HG03575 (cell line): ENCODE data around the gene VEPH1.

Source experiments
- ATAC-seq: cut with Tn5 transposase; IDR thresholded peaks from one replicate; pipeline ENCODE4 v1.9.1; 2021; ENCODE audit not compliant: unreplicated experiment, insufficient number of reproducible peaks, low FRiP score; ENCODE audit errors: extremely low read depth

Gene VEPH1

DNA sequence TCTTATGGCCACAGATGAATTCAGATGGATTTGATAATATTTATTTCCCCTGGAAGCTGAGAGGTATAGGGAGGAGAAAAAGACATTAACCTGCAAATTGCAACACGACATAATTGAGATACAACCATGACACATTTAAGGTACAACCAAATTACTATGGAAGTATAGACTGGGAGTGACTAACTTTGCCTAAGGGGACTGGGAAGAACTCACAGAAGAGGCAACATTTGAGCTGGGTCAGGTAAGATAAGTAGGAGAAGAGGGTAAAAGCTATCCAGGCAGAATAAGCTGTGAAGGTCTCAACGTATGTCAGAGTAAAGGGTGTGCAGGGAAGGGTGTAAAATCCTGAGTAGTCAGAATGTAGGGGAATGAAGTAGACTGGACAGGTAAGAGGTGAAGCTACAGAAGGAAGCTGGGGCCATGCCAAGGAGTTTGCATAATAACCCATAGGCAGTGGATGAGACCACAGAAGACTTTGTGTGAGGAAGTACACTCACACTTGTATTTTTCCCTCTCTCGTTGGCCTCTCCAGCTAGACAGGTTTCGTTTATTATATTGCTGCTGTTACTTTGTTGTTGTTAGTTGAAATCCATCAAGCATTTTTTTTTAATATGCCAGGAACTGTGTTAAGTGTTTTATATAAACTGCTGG is 94.6 kb downstream of the VEPH1 start:
- ATAC-seq, result no peak

DNA sequence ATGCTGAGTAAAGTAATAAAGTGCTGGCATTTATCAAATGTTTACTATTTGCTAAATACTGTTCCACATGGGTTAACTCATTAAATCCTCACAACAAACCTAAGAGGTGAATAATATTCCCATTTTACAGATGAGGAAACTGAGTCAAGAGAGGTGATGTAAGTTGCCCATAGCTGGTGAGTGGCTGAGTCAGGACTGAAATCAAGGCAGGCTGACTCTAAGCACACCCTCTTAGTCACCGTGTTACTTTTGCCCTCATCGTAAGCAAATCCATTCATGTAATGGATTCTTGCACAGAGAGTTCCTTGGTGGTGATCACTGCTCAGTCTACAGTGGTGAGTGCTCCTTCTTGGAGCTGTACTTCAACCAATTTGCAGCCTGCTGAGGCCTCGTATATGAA is 95.4 kb downstream of the VEPH1 start:
- no peak for ATAC-seq

DNA sequence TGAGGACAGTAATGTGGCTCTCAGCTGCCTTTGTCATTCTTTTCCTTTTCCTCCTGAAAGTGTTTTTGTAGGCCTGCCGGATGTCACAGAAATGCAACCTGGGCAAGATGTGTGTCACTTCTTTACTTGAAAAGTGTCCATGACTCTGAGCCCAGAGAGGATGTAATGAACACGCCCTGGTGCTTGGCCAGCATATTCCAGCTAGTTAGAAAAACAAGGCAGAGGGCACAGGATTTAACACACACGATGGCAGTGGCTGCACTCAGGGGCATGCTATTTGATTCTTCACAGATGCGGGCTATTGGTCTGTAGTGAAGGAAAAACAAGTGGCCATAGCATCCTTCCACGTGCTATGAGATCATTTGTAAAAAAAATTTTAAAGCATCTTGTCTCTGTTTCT is 96.8 kb downstream of the VEPH1 start:
- ATAC-seq, result no peak

DNA sequence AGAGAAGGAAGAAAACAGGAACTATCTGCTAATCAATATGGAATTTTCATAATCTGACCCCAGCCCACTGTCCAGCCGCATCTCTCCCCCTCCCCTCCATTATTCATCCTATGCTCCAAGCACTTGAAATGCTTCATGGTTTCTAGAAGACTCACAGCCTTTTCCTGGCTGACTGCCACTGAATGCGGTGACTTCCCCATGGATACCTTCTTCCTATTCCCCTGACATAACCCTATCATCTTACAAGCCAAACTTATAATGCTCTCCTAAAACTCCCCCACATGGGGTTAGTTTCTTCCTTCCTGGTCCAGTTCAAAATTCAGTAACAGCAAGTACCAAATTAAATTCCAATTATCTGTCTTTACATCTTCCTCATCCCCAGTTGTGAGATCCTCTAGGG is 97.8 kb downstream of the VEPH1 start:
- ATAC-seq, result no peak

DNA sequence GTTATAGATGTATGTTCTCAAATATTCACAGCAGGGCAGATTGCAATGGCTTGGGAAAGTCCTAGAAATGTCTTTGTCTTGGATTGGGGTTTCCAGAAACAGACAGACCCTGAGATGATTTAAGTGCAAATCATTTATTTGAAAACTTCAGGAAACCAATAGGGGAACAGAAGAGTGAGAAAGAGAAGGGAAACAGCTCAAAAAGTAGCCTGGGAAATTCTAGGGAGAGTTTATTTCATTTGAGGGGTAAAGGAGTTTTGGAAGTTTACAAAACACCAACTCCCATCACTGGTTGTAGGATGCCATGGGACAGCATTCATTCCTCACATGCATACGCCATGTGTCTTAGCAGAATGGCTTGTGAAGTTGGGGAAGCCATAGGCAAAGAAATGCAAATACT is 98.8 kb downstream of the VEPH1 start:
- ATAC-seq, result no peak

DNA sequence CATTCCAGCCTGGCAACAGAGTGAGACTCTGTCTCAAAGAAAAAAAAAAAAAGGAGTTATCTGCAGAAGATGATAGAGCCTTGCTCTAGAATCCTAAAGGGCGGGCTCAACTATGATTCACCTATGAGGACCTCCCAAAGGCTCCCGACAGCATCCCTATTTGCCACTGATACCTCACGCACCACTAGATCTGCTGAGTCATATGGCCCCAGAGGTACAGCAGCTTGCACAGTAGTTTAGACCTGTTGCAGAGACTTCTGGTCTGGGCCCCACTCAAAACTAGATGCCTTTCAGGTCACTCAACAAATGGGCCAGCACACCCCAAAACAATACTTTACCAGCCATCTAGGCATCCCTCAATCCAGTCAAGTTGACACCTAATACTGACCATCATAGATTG is 104.6 kb downstream of the VEPH1 start:
- no peak for ATAC-seq

DNA sequence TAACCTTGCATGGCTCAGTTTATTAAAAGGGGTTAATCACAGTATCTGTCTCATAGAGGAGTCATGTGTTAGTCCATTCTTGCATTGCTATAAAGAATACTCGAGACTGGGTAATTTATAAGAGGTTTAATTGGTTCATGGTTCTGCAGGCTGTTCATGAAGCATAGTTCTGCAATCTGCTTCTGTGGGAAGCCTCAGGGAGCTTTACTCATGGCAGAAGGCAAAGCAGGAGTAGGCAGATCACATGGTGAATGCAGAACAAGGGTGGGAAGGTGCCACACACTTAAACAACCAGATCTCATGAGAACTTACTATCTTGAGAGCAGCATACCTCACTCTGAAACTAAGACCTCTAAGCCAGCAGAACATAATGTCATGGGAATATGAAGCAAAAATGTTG is 108.8 kb downstream of the VEPH1 start:
- no peak for ATAC-seq

DNA sequence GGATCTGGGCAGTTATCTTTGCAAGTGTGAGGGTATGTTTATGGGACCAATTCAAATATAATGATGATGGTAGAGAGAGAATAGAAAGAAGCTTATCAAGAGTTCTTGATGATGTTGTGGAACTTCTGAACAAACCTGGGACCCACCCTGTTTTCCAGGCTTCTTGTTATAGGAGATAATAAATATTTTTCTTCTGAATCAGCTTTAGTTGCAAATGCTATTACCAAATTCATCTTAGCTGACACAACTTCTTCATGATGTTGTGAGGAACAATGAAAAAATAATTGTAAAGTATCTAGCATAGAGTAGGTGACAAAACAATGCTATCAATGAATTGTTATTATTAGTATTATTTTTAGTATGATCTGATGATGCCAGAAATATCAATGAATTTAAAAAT is 110.1 kb downstream of the VEPH1 start:
- no peak for ATAC-seq

DNA sequence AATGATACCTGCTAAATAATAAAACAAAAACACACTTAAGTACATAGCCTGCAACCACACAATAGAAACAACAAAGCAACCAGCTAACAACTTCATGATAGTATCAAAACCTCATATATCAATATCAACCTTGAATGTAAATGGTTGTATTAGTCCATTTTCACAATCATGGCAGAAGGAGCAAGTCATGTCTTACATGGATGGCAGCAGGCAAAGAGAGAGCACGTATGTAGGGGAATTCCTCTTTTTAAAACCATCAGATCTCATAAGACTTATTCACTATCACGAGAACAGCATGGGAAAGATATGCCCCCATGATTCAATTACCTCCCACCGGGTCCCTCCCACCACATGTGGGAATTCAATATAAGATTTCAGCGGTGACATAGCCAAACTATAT is 111.1 kb downstream of the VEPH1 start:
- no peak for ATAC-seq

DNA sequence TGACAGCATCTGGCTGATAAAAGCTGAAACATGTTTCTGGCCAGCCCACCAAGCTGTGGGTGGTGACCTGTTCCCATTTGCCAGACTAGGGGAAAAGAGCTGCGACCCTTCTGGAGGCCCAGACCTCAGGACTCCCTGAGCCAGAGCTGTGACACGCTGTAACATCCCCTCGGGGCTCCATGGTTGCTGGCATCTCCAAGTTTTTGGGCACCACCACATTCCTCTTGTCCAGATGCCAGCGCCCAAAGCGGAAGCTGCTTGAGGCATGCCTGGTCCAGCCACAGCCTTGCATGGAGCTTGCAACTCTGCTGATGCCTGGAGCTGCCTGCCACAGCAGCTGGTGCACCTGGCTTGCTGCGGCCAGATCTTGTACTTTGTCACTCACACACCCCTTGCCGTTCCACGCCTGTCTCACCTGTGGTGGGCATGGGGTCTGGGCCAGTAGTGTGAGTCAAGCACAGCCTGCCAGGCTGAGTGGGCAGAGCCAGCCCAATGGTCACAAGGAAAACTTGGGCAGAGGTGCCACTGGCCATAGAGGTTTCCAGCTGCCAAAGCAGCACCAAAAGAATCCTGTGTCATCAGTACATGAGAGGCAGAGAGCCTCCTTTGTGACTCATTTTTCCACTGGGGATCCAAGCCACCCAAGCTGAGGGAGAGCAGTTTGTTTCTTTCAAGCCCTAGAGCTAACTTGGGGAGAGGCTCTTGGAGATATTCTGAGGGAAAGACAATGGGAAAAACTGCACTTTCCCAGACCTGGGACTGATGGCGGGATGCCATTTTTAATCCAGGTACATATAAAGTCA is 112.3 kb downstream of the VEPH1 start:
- ATAC-seq, result no peak

DNA sequence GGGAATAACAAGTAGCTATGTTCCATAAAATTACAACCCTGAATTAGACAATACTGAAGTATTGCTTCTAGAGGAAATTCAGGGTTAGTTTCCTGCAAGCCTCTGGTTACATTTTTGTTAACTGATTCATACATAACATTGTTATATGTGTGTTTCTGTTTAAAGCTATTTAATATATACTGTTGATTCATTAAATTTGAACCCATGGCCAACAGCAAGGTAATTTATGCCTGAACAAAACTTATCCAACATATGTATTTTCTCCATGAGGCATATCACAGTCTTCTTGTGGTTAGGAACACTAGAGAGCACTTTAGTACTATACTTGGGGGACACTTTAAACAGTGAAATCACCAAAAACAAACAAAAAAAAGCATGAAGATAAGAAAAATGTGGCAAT is 114.2 kb downstream of the VEPH1 start:
- no peak for ATAC-seq

DNA sequence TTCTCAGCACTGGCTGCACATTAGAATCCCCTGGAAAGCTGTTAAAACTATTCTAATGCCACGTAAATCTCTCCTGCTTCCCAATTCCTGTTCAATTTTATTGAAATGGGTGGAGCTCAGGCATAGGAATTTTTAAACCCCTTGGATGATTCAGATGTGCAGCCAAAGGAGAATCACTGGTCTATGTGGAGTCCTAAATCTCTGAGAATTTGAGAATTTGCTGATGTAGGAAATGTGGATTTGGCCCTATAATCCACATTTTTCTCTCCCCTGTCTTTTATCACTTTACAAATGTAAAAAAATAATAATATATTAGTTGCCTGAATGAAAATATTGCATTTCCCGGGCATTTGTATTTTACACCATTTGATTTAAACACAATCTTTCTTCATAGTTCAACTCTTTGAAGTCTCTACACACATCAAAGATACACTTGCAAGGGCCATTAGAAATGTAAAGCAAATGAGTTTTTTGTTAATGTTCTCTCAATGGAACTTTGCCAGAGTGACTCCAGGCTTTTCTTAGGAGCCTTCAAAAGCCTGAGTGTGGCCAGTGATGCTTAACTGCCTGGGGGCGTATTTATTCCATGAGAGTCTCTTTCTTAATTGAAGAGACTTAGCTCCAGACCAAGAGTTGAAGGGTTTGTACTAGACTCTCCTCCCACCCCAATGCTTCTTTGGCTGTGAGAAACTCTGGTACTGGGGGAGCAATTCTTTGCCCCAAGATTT is 115.3 kb downstream of the VEPH1 start:
- no peak for ATAC-seq

DNA sequence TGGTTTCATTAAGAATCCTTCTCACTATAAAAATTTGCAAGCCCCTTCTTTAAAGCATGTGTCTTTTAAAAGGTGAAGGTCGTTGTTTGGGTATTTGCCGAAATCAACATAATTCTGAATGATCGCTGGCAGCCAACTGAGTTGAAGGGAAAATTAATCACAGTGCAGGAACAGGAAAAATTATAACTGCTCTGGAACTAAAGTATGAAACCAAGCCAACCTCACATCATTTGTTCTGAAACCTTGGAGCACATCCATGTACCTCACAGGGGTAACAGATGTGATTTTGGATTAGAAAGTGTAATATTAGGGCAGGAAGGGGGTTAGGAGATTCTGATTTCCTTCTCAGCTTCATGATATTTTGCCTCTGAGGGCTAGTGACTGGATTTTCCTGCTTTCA is 118.7 kb downstream of the VEPH1 start:
- ATAC-seq, result no peak

DNA sequence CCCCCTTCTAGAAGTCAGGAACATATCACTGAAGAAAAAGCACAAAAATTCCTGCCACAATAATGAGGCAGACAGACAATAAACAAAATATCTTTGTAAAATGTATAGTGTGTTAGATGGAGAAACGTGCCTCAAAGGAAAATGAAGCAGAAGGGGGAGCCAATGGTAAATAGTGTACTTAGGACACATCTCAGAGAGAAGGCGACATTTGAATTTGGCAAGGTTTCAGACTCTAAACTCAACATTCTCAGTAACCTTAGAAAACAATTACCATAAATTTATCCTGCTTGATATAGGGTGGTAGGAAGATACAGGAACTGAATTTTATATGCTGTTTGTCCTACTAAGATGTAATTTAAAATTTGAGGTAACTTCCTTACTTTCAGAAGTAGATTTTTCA is 119.2 kb downstream of the VEPH1 start:
- no peak for ATAC-seq

DNA sequence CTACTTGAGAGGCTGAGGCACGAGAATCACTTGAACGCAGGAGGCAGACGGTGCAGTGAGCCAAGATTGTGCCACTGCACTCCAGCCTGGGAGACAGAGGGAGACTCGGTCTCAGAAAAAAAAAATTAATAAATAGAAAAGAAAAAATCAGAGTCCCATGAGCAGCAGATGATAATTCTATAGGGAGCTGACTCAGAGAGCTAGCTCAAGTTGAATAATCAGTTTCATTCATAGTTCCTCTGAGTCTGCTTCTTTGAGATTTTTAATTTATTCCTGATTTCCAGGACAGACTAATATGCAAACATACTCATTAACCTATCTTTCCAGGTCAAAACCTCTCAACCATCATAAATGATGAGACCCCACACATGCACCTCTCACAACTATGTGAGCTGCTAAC is 121.6 kb downstream of the VEPH1 start:
- ATAC-seq, result no peak

DNA sequence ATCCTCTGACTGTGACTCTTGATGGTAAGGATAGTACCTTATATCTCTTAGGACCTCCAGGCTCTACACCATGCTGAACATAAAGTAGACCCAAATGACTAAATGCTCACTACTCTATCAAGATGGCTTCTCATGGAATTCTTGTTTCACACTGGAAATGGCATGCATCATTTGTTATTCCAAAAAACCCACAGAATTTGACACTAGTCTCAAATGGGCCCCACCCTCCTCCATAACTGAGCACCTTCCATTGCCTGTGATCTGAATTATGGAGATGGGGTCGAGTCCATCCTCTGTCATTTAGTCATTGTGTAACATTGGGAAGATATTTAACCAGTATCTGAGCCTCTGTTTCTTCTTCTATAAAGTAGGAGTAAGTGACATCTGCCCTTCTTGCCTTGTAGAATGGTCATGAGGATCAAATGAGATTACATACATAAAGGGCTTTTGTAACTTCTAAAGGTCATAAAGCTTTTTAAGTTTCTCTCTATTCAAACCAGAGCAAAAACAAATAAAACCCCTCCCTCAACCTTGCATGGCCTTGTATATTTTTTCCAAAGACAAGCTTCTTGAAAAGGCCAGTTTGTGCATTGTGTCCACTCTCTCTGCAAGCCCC is 123.6 kb downstream of the VEPH1 start:
- no peak for ATAC-seq

DNA sequence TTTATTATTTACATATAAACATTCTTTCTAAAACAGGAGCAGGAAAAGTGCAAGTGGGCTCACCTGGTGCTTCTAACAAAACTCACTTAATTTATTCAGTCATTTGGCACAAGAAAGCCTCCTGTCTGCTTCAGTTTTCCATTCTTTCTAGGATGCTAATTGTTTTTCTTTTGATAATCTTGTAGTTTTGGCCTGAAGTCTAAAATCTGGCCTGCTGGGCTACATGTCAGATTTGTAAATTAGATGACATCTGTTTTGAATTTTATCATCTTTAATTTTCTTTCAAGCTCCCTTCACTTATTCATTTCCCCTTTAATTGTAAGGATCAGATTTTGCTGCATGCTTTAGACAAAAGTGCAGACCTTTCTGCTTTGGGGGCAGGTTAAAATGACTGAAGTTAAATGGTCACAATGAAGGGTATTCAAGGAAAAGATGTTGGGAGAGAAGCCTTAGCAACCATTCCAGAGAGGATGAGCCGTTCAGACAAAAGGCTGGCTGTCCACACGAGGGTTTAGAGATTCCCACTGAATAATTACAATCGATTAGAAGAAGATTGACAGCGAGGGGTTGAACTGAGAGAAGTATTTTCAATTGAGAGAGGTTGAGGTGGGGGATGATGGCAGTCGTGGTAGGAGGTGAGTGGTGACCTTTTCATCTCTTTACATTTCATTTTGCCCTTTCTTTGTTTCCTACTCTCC is 126.5 kb downstream of the VEPH1 start:
- ATAC-seq, result no peak

DNA sequence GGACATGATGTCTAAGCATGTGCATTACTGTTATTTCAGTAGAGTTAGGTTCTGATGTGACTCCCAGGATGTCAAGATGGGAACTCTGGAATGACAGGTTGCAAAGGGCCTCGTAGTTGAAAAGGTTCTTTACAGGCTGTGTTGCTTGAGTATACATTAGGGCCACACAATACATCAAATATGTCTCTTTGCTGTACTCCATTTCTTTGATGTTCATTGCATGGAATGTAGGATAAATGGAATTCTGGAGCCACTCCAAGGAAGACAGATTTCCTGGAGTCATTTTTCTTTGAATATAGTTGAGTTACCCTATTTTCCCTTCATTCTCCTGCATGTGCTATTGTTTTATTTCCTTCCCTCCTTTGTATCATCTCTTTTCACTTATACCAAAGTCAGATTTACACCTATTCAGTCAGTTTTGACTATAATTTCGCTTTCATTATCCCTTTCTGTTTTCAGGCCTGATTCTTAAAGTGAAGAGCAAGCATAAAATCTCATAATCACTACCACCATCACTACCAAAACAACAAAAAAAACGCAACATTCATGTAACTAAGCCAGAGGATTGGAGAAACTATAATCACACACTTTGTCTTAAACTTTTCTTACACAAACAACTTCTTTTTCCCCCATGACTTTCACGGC is 127.8 kb downstream of the VEPH1 start:
- no peak for ATAC-seq

DNA sequence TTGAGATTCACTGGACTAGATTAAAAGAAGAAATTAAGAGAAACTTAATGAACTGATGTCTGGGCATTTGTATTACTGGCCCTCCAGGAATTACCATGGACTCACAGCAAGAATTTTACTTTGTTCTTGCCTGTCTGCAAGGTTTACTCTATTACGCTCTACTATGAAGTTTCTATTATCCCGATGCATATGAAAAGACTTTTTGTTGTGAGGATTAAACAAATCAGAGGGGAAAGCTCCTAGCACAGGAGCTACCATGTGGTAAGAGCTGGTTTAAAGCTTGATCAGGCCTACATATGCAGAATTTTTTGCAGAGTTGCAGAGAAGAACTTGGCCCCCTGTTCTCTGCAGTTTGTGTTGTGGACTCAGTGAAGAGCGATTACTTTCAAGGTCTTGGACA is 128.3 kb downstream of the VEPH1 start:
- ATAC-seq, result no peak
